K562 (cell line): ENCODE measurements around the gene CREB3L4. TPM values are rescaled to one million over a fixed set of nuclear protein-coding genes. Genes with fewer than 3 reads are reported as not detected.

Experiments used
- ADNP ChIP-seq: fragments of 200-800 bp; sonication (Bioruptor generic); IDR thresholded peaks from 2 replicates; pipeline ENCODE4 v1.6.1; 2016; ENCODE audit warnings: missing genetic modification characterization, missing compliant biosample characterization
- ATF4 ChIP-seq: fragments of 450-650 bp; formaldehyde crosslinking; IDR thresholded peaks from 2 replicates; pipeline ENCODE4 v1.4.0; 2022; ENCODE audit warnings: mild to moderate bottlenecking, moderate library complexity
- BRF2 ChIP-seq: IDR thresholded peaks from 3 replicates; pipeline ENCODE4 v1.6.1; 2011; ENCODE audit warnings: borderline replicate concordance, mild to moderate bottlenecking; ENCODE audit not compliant: insufficient read length, insufficient read depth
- CHAMP1 ChIP-seq: fragments of 450-650 bp; IDR thresholded peaks from 2 replicates; pipeline ENCODE4 v1.6.1; 2016; ENCODE audit warnings: mild to moderate bottlenecking
- DMBX1 ChIP-seq: fragments of 250-450 bp; sonication (Bioruptor Pico); IDR thresholded peaks from 2 replicates; pipeline ENCODE4 v1.8.0; 2022; ENCODE audit warnings: inconsistent platforms, mild to moderate bottlenecking, moderate library complexity, borderline replicate concordance
- GABPA ChIP-seq: fragments of 200-800 bp; sonication (Bioruptor generic); conservative IDR thresholded peaks from 2 replicates; pipeline ENCODE4 v1.6.1; 2016; ENCODE audit warnings: low read depth, missing genetic modification characterization, missing compliant biosample characterization
- KLF1 ChIP-seq: fragments of 450-650 bp; IDR thresholded peaks from 2 replicates; pipeline ENCODE4 v1.6.1; 2016; ENCODE audit warnings: missing genetic modification characterization, missing compliant biosample characterization
- MAFF ChIP-seq: IDR thresholded peaks from 2 replicates; pipeline ENCODE4 v1.6.1; 2012; ENCODE audit warnings: low read length, improper control_type of control experiment
- MCM5 ChIP-seq: fragments of 450-650 bp; IDR thresholded peaks from 2 replicates; pipeline ENCODE4 v1.6.1; 2016; ENCODE audit warnings: low read depth
- MEIS2 ChIP-seq: fragments of 450-650 bp; IDR thresholded peaks from 2 replicates; pipeline ENCODE4 v1.6.1; 2014; ENCODE audit warnings: mild to moderate bottlenecking; ENCODE audit not compliant: partially characterized antibody
- MYC ChIP-seq, 2 experiments: fragments of 250-450 bp in 1 of 2; sonication (Bioruptor Pico) in 1 of 2; IDR thresholded peaks; 2 replicates each; pipeline versions ENCODE4 v1.5.1 to v1.6.1; 2012 to 2021; ENCODE audit warnings: low read depth in 2 of 2, borderline replicate concordance in 1 of 2, improper control_type of control experiment in 1 of 2, low read length in 1 of 2, mild to moderate bottlenecking in 1 of 2, moderate library complexity in 1 of 2
- NFXL1 ChIP-seq: fragments of 450-650 bp; formaldehyde crosslinking; IDR thresholded peaks from 2 replicates; pipeline ENCODE4 v1.4.0; 2021; ENCODE audit warnings: mild to moderate bottlenecking
- POLR3A ChIP-seq: IDR thresholded peaks from 2 replicates; pipeline ENCODE4 v1.6.1; 2011; ENCODE audit warnings: borderline replicate concordance, mild to moderate bottlenecking, moderate library complexity; ENCODE audit not compliant: insufficient read length, insufficient read depth; ENCODE audit errors: extremely low read depth
- RCOR1 ChIP-seq, 2 experiments: IDR thresholded peaks; 2 replicates each; pipeline ENCODE4 v1.6.1; 2012; ENCODE audit warnings: low read depth in 2 of 2, low read length in 2 of 2, borderline replicate concordance in 1 of 2, improper control_type of control experiment in 1 of 2
- RFX1 ChIP-seq: fragments of 450-650 bp; IDR thresholded peaks from 2 replicates; pipeline ENCODE4 v1.6.1; 2016; ENCODE audit warnings: mild to moderate bottlenecking, moderate library complexity
- SMARCA4 ChIP-seq: fragments of 450-650 bp; IDR thresholded peaks from 2 replicates; pipeline ENCODE4 v1.6.1; 2016
- SREBF1 ChIP-seq: fragments of 150-350 bp; IDR thresholded peaks from 2 replicates; pipeline ENCODE4 v1.6.1; 2014; ENCODE audit warnings: antibody characterized with exemption, low read depth, low read length, borderline replicate concordance
- ZNF695 ChIP-seq: fragments of 450-650 bp; formaldehyde crosslinking; IDR thresholded peaks from 2 replicates; pipeline ENCODE4 v1.4.0; 2020; ENCODE audit warnings: mild to moderate bottlenecking, moderate library complexity
- ZSCAN32 ChIP-seq: fragments of 450-650 bp; formaldehyde crosslinking; IDR thresholded peaks from 2 replicates; pipeline ENCODE4 v1.4.0; 2020; ENCODE audit warnings: mild to moderate bottlenecking, moderate library complexity
- polyA plus RNA-seq, 8 experiments: library from polyadenylated mRNA; depleted of rRNA in 4 of 8; stranded (reverse) in 5 of 8; unstranded in 3 of 8; fragments of >200 nt; fragmentation: Nextera tagmentation in 2 of 8; fragmentation: Illumina TruSeq in 1 of 8; extraction: Ambion mirVana in 2 of 8; extraction: Trizol in 1 of 8; gene quantifications; 2 replicates each; pipeline versions ENCODE4 v1.2.1 to v1.2.3, GENCODE V29; 2011 to 2014; ENCODE audit warnings: inconsistent platforms in 1 of 8, missing spikeins in 1 of 8
- total RNA-seq, 7 experiments: library from RNA; depleted of rRNA in 6 of 7; stranded (reverse); fragments of >200 nt in 6 of 7; fragmentation: Illumina TruSeq in 2 of 7; extraction: Trizol in 2 of 7; gene quantifications; 2 replicates each; pipeline versions ENCODE4 v1.2.1 to v1.2.3, GENCODE V29; 2011 to 2021; ENCODE audit warnings: low replicate concordance in 1 of 7

Gene CREB3L4
- total and polyA plus RNA-seq, 9 of the 15 experiments (the other 6 are each of a cell fraction or from before 2014, with no cell fraction given): 9.9 to 18.6 (median 13.9) TPM

- TF ChIP-seq POLR3A (no peak), CHAMP1 (no peak), ZSCAN32 (CRISPR knock-in tag) (no peak), MYC (IDR thresholded peaks at IDR 0.05; ENCODE audit: low read depth, low read length) (peak; percentile 51), MYC (CRISPR knock-in tag; IDR thresholded peaks at IDR 0.05; ENCODE audit: borderline replicate concordance, low read depth) (0 out of 2 replicates have a peak, but pooled peaks have one; percentile 42), GABPA (tag) (peak; percentile 71), SMARCA4 (no peak), RCOR1 (IDR thresholded peaks at IDR 0.05; ENCODE audit: borderline replicate concordance in 1 of 2, low read depth in 2 of 2, low read length in 2 of 2) (no peak), ADNP (tag) (no peak), ATF4 (CRISPR knock-in tag) (no peak), NFXL1 (CRISPR knock-in tag) (no peak), DMBX1 (CRISPR knock-in tag) (no peak), MAFF (no peak), MCM5 (no peak), RFX1 (no peak), MEIS2 (no peak), SREBF1 (no peak), ZNF695 (CRISPR knock-in tag) (no peak), BRF2 (no peak), KLF1 (no peak)
Observed at GRCh38 chr1:153963030-153963849, 4.5 kb upstream of the CREB3L4 start, which contains the start of gene SLC39A1 (continued).
